ENCODE results near the gene RPS19.
"Not testable (repeated sequence)": the region's sequence is repeated elsewhere in the genome, so short reads cannot be mapped to it uniquely, and the experiment has no call there.

Gene RPS19

GRCh38 chr19:41860419-41861115, 512 bp downstream of the RPS19 start:
- DNase-seq (ENCODE audit: low read depth, low spot score): peak; percentile 51

GRCh38 chr19:41861116-41861768, 1.2 kb downstream of the RPS19 start:
- DNase-seq (ENCODE audit: low read depth, low spot score): no peak

GRCh38 chr19:41861846-41862245, 1.8 kb downstream of the RPS19 start:
- no peak for DNase-seq (ENCODE audit: low read depth, low spot score)

GRCh38 chr19:41862445-41862986, 2.5 kb downstream of the RPS19 start:
- no peak for DNase-seq (ENCODE audit: low read depth, low spot score)

GRCh38 chr19:41863209-41863931, 3.3 kb downstream of the RPS19 start:
- DNase-seq (ENCODE audit: low read depth, low spot score): no peak

- no peak for DNase-seq (ENCODE audit: low read depth, low spot score)
Observed at GRCh38 chr19:41864374-41864773, 4.3 kb downstream of the RPS19 start.

- DNase-seq (ENCODE audit: low read depth, low spot score): no peak
Observed at GRCh38 chr19:41866284-41866683, 6.2 kb downstream of the RPS19 start.

- no peak for DNase-seq (ENCODE audit: low read depth, low spot score)
Observed at GRCh38 chr19:41868120-41868988, 8.3 kb downstream of the RPS19 start.

GRCh38 chr19:41868989-41869300, 8.9 kb downstream of the RPS19 start:
- DNase-seq (ENCODE audit: low read depth, low spot score): no peak

- no peak for DNase-seq (ENCODE audit: low read depth, low spot score)
Observed at GRCh38 chr19:41869374-41869955, 9.4 kb downstream of the RPS19 start.

- DNase-seq (ENCODE audit: low read depth, low spot score): peak; percentile 84
Observed at GRCh38 chr19:41870401-41870873, 10.4 kb downstream of the RPS19 start.

- DNase-seq (ENCODE audit: low read depth, low spot score): no peak
Observed at GRCh38 chr19:41871573-41872383, 11.7 kb downstream of the RPS19 start.

- DNase-seq (ENCODE audit: low read depth, low spot score): peak; percentile 15
Observed at GRCh38 chr19:41872384-41872774, 12.3 kb downstream of the RPS19 start.

GRCh38 chr19:41872775-41873647, 13.0 kb downstream of the RPS19 start:
- peak; percentile 77 for DNase-seq (ENCODE audit: low read depth, low spot score)

GRCh38 chr19:41875973-41876372, 15.9 kb downstream of the RPS19 start:
- not testable (repeated sequence) for DNase-seq (ENCODE audit: low read depth, low spot score)

GRCh38 chr19:41876847-41877832, 17.1 kb downstream of the RPS19 start, which contains the start of gene CD79A:
CD79A (plus strand) TSS chr19:41877279; CDS start chr19:41877305, 26 bp downstream.
- no peak for DNase-seq (ENCODE audit: low read depth, low spot score)

- DNase-seq (ENCODE audit: low read depth, low spot score): no peak
Observed at GRCh38 chr19:41877916-41878905, 18.2 kb downstream of the RPS19 start.
